WTC11 (cell line): Measurements from ENCODE around the gene HECW1.

Source experiments
- CTCF ChIP-seq: fragments of 200-600 bp; IDR thresholded peaks from 2 replicates; pipeline ENCODE4 v1.8.0; 2022; ENCODE audit warnings: antibody characterized with exemption
- E2F1 ChIP-seq: sonication (generic); formaldehyde crosslinking; IDR thresholded peaks from 2 replicates; pipeline ENCODE4 v1.8.0; 2022; ENCODE audit warnings: mild to moderate bottlenecking, missing genetic modification reagents
- EMX1 ChIP-seq: fragments of 250-450 bp; sonication (Bioruptor Pico); IDR thresholded peaks from 2 replicates; pipeline ENCODE4 v1.8.0; 2021; ENCODE audit warnings: mild to moderate bottlenecking
- FOXJ3 ChIP-seq: sonication (generic); formaldehyde crosslinking; IDR thresholded peaks from 2 replicates; pipeline ENCODE4 v1.9.0; 2021; ENCODE audit warnings: missing genetic modification reagents, mild to moderate bottlenecking, borderline replicate concordance
- USF2 ChIP-seq: sonication (generic); formaldehyde crosslinking; IDR thresholded peaks from 2 replicates; pipeline ENCODE4 v1.8.1; 2023; ENCODE audit warnings: mild to moderate bottlenecking, missing genetic modification reagents, moderate library complexity

GRCh38 chr7:43520201-43520600 is 407.8 kb downstream of the HECW1 start:
- TF ChIP-seq USF2 (CRISPR knock-in tag), result no peak
- no peak for TF ChIP-seq FOXJ3 (CRISPR knock-in tag)
- no peak for TF ChIP-seq E2F1
- no peak for TF ChIP-seq EMX1 (CRISPR knock-in tag)
- no peak for TF ChIP-seq CTCF
